Glutamatergic neuron (in vitro differentiated cells): ENCODE results near the gene VWC2L. TPM values are rescaled to one million over a fixed set of nuclear protein-coding genes. Genes with fewer than 3 reads are reported as not detected.

ENCODE experiments used
- DNase-seq: peaks from one replicate; pipeline ENCODE4 v3.0.0; 2022
- H3K27ac Mint-ChIP-seq: one replicate; pipeline ENCODE4 v1.8.0; 2020; ENCODE audit warnings: mild to moderate bottlenecking, mixed read lengths, inconsistent platforms; ENCODE audit not compliant: unreplicated experiment
- H3K27me3 Mint-ChIP-seq: one replicate; pipeline ENCODE4 v1.8.0; 2020; ENCODE audit warnings: mild to moderate bottlenecking, moderate library complexity, mixed read lengths, inconsistent platforms; ENCODE audit not compliant: unreplicated experiment
- H3K36me3 Mint-ChIP-seq: one replicate; pipeline ENCODE4 v1.8.0; 2020; ENCODE audit warnings: mild to moderate bottlenecking, mixed read lengths, inconsistent platforms; ENCODE audit not compliant: unreplicated experiment
- H3K4me1 Mint-ChIP-seq: one replicate; pipeline ENCODE4 v1.8.0; 2020; ENCODE audit warnings: mild to moderate bottlenecking, low read depth, mixed read lengths, inconsistent platforms; ENCODE audit not compliant: unreplicated experiment
- H3K4me3 Mint-ChIP-seq: one replicate; pipeline ENCODE4 v1.8.0; 2020; ENCODE audit warnings: mild to moderate bottlenecking, mixed read lengths, inconsistent platforms; ENCODE audit not compliant: unreplicated experiment
- H3K9me3 Mint-ChIP-seq: one replicate; pipeline ENCODE4 v1.8.0; 2020; ENCODE audit warnings: mild to moderate bottlenecking, moderate library complexity, mixed read lengths, inconsistent platforms; ENCODE audit not compliant: unreplicated experiment
- long read RNA-seq: library from polyadenylated mRNA; unstranded; transcript quantifications from one replicate; pipeline ENCODE4 v2.0.0, GENCODE V29; 2020; ENCODE audit not compliant: unreplicated experiment
- total RNA-seq: library from RNA; stranded (reverse); fragmentation: NEBNext Ultra II Directional; extraction: Animal tissue kit (Norgen Biotek cat#: 25700); gene quantifications from one replicate; pipeline ENCODE4 v1.2.1, GENCODE V29; 2021; ENCODE audit not compliant: unreplicated experiment
- TF ChIP-seq, protein P1 (sequence below): fragments of 200-600 bp; sonication (generic); IDR thresholded peaks from one replicate; pipeline ENCODE4 v1.5.0; 2021; ENCODE audit not compliant: partially characterized antibody, unreplicated experiment

Gene VWC2L
- total RNA-seq: 0.15 TPM
- long read RNA-seq: 0 reads

DNA sequence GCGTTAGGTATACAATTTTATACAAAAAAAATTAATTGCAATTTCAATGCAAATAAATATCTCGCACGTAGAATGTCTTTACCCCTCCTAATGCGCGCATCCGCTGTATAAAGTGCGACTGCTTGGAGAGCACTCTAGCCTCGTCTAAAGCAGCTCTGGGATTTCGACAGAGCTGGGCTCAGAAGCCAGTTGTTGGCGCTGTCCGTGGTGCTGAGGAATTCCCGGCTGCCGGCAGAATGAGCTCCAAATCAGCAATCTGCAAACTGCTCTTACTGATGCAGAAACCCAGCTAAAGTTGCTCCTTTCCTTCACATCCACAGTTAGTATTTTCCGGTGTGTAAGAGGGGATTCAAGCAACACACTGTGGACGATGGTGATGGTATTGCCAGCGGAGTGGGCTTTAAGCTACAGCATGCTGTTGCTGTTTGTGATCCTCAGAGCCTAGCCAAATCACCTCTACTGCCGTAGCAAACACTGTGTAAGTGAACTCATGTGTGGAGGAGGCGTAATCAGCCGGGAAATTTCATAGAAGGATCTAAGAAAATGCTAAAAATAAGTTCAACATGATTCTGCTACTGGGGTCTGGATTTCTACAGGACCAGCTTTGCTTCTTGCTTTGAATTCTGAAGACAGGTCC lies at the start of gene VWC2L:
Gene VWC2L, plus strand, starts transcription at position 137 of the 637 bp plus-strand sequence. CDS start 3,140 bp downstream, outside the sequence.
- Mint-ChIP-seq H3K27ac (no peak within 1 kb of the TSS), H3K27me3 (no peaks in the 10 kb centered on the region), H3K36me3 (no peaks in the 10 kb centered on the region), H3K4me3 (peak within 1 kb of the TSS; percentile 83), H3K4me1 (peaks cover 16% of the 10 kb centered on the region), H3K9me3 (no peaks in the 10 kb centered on the region)
- DNase-seq: peak; percentile 52
- TF ChIP-seq, protein P1, sequence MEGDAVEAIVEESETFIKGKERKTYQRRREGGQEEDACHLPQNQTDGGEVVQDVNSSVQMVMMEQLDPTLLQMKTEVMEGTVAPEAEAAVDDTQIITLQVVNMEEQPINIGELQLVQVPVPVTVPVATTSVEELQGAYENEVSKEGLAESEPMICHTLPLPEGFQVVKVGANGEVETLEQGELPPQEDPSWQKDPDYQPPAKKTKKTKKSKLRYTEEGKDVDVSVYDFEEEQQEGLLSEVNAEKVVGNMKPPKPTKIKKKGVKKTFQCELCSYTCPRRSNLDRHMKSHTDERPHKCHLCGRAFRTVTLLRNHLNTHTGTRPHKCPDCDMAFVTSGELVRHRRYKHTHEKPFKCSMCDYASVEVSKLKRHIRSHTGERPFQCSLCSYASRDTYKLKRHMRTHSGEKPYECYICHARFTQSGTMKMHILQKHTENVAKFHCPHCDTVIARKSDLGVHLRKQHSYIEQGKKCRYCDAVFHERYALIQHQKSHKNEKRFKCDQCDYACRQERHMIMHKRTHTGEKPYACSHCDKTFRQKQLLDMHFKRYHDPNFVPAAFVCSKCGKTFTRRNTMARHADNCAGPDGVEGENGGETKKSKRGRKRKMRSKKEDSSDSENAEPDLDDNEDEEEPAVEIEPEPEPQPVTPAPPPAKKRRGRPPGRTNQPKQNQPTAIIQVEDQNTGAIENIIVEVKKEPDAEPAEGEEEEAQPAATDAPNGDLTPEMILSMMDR: no peak

DNA sequence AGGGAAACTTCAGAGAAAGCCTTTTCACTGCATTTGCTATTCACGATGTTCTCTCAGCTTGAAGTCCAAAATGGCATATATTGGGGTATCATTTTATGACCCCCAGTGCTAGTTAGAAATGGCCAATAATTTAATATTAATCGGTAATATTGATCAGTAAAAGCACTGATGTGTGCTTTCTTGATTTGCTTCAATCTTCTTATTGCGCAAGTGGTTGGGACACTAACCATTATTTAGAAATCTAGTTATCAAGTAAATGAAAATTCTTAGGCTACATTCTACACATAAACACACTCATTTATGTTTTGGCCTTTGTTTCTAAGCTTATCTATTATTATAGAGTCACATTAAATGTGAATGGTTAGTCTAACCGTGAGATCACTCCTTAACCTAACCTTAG lies 49.7 kb upstream of the VWC2L start:
- Mint-ChIP-seq H3K27me3 (no peaks in the 10 kb centered on the region), H3K27ac (no peak overlapping the region), H3K9me3 (peaks cover 2% of the 10 kb centered on the region), H3K4me1 (no peaks in the 10 kb centered on the region), H3K4me3 (no peak overlapping the region), H3K36me3 (peaks cover 7% of the 10 kb centered on the region)
- TF ChIP-seq, protein P1: no peak
- DNase-seq: no peak

DNA sequence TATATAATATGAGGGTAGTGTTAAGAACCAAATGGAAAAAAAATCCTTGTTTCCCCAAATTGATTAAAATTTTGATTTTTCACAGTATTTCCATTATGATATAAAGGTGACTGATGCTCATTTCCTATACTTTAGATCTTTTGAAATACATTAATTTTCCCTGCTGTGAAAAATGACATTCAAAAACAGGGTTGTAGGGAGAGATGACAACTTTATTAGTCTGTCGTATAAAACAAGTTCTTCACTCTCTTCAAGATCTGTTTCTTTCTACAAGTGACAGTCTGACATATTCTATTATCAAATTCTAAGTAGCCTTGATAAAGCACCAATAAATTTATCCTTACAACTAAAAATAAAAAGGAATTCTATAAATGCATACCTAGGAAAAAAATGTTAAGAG lies 45.3 kb upstream of the VWC2L start:
- Mint-ChIP-seq H3K4me1 (no peaks in the 10 kb centered on the region), H3K36me3 (no peaks in the 10 kb centered on the region), H3K4me3 (no peak overlapping the region), H3K9me3 (no peaks in the 10 kb centered on the region), H3K27ac (no peak overlapping the region), H3K27me3 (no peaks in the 10 kb centered on the region)
- TF ChIP-seq, protein P1: no peak
- no peak for DNase-seq

DNA sequence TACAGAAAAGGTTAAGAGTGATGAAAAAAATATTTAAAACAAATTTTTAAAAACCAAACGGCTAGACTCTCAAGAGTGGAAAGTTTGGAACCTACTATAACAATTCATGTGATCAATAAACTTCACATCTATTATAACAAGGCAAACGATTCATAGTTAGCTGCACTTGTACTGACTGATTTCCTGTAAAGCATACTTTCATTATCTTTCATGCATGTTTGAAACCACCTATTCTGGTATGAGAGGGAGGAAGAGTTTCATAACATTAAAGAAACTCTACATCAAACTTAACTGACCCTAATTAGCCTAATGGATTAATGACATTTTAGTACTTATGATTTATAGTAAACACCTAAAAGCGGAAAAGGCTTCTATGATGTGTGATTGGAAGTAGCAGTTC lies 43.7 kb upstream of the VWC2L start:
- H3K4me1 Mint-ChIP-seq: no peaks in the 10 kb centered on the region
- TF ChIP-seq, protein P1: no peak
- no peak overlapping the region for H3K27ac Mint-ChIP-seq
- no peaks in the 10 kb centered on the region for H3K27me3 Mint-ChIP-seq
- no peak for DNase-seq
- H3K9me3 Mint-ChIP-seq: no peaks in the 10 kb centered on the region
- H3K4me3 Mint-ChIP-seq: no peak overlapping the region
- no peaks in the 10 kb centered on the region for H3K36me3 Mint-ChIP-seq

DNA sequence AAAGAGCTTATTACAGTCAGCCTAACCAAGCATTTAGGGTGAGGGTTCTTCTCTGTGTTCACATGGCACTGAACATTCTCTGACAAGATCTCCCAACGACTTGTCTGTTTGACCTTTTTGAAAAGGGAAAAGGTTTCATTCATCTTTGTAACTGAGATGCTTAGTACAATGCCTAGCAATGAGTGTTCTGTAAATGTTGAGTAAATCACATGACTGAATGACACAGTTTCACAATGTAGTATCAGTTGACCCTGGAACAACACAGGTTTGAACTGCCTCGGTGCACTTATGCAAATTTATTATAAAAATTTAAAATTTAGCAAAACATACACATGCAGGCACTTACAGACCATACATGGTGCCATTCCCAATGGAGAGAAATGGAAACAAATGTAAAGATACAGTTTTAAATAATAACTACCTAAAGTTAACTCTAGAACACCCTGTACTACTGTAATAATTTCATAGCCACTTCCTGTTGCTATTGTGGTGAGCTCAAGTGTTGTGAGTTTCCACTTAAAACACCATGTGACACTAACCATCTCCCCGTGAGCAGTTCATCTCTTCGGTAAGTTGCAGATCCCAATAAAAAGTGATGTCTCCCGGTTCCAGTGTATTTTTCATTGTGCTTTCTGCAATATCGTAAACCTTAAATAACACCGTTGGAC lies 34.1 kb upstream of the VWC2L start:
- no peaks in the 10 kb centered on the region for H3K36me3 Mint-ChIP-seq
- H3K4me1 Mint-ChIP-seq: peaks cover 8% of the 10 kb centered on the region
- no peak overlapping the region for H3K4me3 Mint-ChIP-seq

More for the DNA sequence above, 34.1 kb upstream of the VWC2L start:
- Mint-ChIP-seq H3K27me3 (peaks cover 2% of the 10 kb centered on the region), H3K27ac (no peak overlapping the region), H3K9me3 (no peaks in the 10 kb centered on the region)
- TF ChIP-seq, protein P1: no peak
- no peak for DNase-seq
